Adrenal gland (tissue), 5 donors: Measurements from ENCODE around the gene FNIP2.

Experiments
- CTCF ChIP-seq, 6 experiments: fragments of 450-650 bp in 4 of 6; fragments of 200-600 bp in 2 of 6; sonication (generic) in 1 of 6; IDR thresholded peaks; 1 replicate in 5 of 6; 2 replicates in 1 of 6; pipeline versions ENCODE4 v1.5.1 to v1.8.0; 2016 to 2021; ENCODE audit warnings: antibody characterized with exemption in 6 of 6, mild to moderate bottlenecking in 2 of 6, moderate library complexity in 1 of 6
- POLR2A ChIP-seq, 2 donors: fragments of 450-650 bp; IDR thresholded peaks; one replicate each; pipeline ENCODE4 v1.6.1; 2017; ENCODE audit warnings: antibody characterized with exemption in 2 of 2, mild to moderate bottlenecking in 2 of 2, moderate library complexity in 1 of 2
- donor health status: DM: no; HTN: no; CAD: no.

DNA sequence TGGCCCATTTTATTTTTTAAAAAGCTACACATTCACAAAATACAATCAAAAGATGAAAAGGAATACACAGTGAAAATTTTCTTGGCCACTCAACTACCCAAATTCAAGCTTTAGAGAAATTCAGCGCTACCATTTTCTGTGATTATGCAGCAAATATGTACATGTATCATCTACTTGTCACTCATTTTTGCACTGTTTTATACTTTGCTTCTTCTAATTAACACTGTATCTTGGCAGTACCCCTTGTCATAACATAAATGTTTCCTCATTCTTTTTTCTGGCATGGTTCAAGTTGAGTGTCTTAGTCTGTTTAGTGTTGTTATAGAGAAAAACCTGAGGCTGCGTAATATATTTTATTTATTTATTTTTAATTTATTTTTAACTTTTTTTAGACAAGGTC lies 30.0 kb upstream of the FNIP2 start:
- TF ChIP-seq CTCF (IDR thresholded peaks at IDR 0.05) (no peak), POLR2A (IDR thresholded peaks at IDR 0.05) (no peak)
